GM23248 (cell line): ENCODE measurements around the gene ATR. TPM values are rescaled to one million over a fixed set of nuclear protein-coding genes. Genes with fewer than 3 reads are reported as not detected.

Experiments
- DNase-seq: peaks from one replicate; pipeline ENCODE4 v3.0.0-alpha.2; 2015
- H2AFZ ChIP-seq: fragments of 200-600 bp; sonication (generic); 2 replicates; pipeline ENCODE4 v1.6.1; 2016; ENCODE audit warnings: antibody characterized with exemption
- H3F3A ChIP-seq: fragments of 200-600 bp; sonication (generic); 2 replicates; pipeline ENCODE4 v1.6.1; 2016; ENCODE audit warnings: mild to moderate bottlenecking, antibody characterized with exemption, mixed run types; ENCODE audit not compliant: insufficient read depth
- H3K27ac ChIP-seq: fragments of 200-600 bp; sonication (generic); 2 replicates; pipeline ENCODE4 v1.5.1; 2016; ENCODE audit warnings: mild to moderate bottlenecking
- H3K27me3 ChIP-seq: fragments of 200-600 bp; sonication (generic); replicated peaks from 2 replicates; pipeline ENCODE4 v1.6.1; 2016; ENCODE audit warnings: mild to moderate bottlenecking; ENCODE audit not compliant: insufficient read depth
- H3K36me3 ChIP-seq: fragments of 200-600 bp; sonication (generic); 2 replicates; pipeline ENCODE4 v1.6.1; 2016; ENCODE audit warnings: low read depth, mild to moderate bottlenecking
- H3K4me1 ChIP-seq: fragments of 200-600 bp; sonication (generic); 2 replicates; pipeline ENCODE4 v1.6.1; 2016; ENCODE audit warnings: mild to moderate bottlenecking; ENCODE audit not compliant: insufficient read depth
- H3K4me2 ChIP-seq: fragments of 200-600 bp; sonication (generic); one replicate; pipeline ENCODE4 v1.6.1; 2016; ENCODE audit warnings: mild to moderate bottlenecking; ENCODE audit not compliant: unreplicated experiment
- H3K4me3 ChIP-seq: fragments of 200-600 bp; sonication (generic); 2 replicates; pipeline ENCODE4 v1.5.1; 2016; ENCODE audit warnings: mild to moderate bottlenecking
- H3K79me2 ChIP-seq: fragments of 200-600 bp; sonication (generic); 2 replicates; pipeline ENCODE4 v1.6.1; 2016; ENCODE audit warnings: mild to moderate bottlenecking; ENCODE audit not compliant: insufficient read depth
- H3K9ac ChIP-seq: fragments of 200-600 bp; sonication (generic); 2 replicates; pipeline ENCODE4 v1.6.1; 2016; ENCODE audit warnings: mild to moderate bottlenecking
- H3K9me2 ChIP-seq: fragments of 200-600 bp; sonication (generic); 2 replicates; pipeline ENCODE4 v1.6.1; 2016; ENCODE audit warnings: mixed run types, mild to moderate bottlenecking, moderate library complexity; ENCODE audit not compliant: insufficient read depth
- H3K9me3 ChIP-seq: fragments of 200-600 bp; sonication (generic); one replicate; pipeline ENCODE4 v1.6.1; 2017; ENCODE audit warnings: low read depth
- H4K20me1 ChIP-seq: fragments of 200-600 bp; sonication (generic); 2 replicates; pipeline ENCODE4 v1.6.0; 2016; ENCODE audit not compliant: insufficient read depth
- EZH2 ChIP-seq: fragments of 200-600 bp; sonication (generic); IDR thresholded peaks from 2 replicates; pipeline ENCODE4 v1.6.1; 2018; ENCODE audit warnings: antibody characterized with exemption, mild to moderate bottlenecking; ENCODE audit not compliant: insufficient read depth, poor library complexity, severe bottlenecking
- EZH2phosphoT487 ChIP-seq: fragments of 200-600 bp; sonication (generic); IDR thresholded peaks from 2 replicates; pipeline ENCODE4 v1.6.1; 2018; ENCODE audit warnings: antibody characterized with exemption, moderate library complexity, mild to moderate bottlenecking, low read depth; ENCODE audit not compliant: insufficient read depth
- WGBS, 2 experiments: methylation state at CpG; one replicate each; pipeline ENCODE4 v1.1.6; 2015 to 2017; ENCODE audit warnings: low lambda C conversion rate in 2 of 2, low coverage in 1 of 2; ENCODE audit errors: missing lambda C conversion rate in 2 of 2; 5-methylcytosine and 5-hydroxymethylcytosine counted together
- in situ Hi-C: fragments of 300-500 bp; cut with MboI; formaldehyde crosslinking; loops from 2 replicates; pipeline ENCODE4 v1.15.0; 2020
- polyA plus RNA-seq: library from polyadenylated mRNA; unstranded; fragments of >200 nt; fragmentation: Nextera tagmentation; extraction: Ambion mirVana; gene quantifications from 2 replicates; pipeline ENCODE4 v1.2.1, GENCODE V29; 2016
- total RNA-seq: library from RNA; depleted of rRNA; stranded (reverse); fragments of >200 nt; shearing (Covaris generic); gene quantifications from 2 replicates; pipeline ENCODE4 v1.2.3, GENCODE V29; 2014

ATR gene
- total and polyA plus RNA-seq, 2 experiments from 2014 or later, result 15.1 to 28.3 TPM

- Histone ChIP-seq H3K4me1 (peaks cover 11% of the 10 kb centered on the region), H3K4me3 (no peak overlapping the region), H3K9ac (no peak overlapping the region), H3K79me2 (no peaks in the 10 kb centered on the region), H3K36me3 (0 out of 2 replicates have a peak, but pooled peaks cover 11% of the 10 kb centered on the region), H3K9me2 (no peaks in the 10 kb centered on the region), H3K4me2 (no peak overlapping the region), H3K9me3 (no peaks in the 10 kb centered on the region), H4K20me1 (no peaks in the 10 kb centered on the region), H3K27me3 (no peaks in the 10 kb centered on the region), H3F3A (no peaks in the 10 kb centered on the region), H3K27ac (no peak overlapping the region), H2AFZ (no peak overlapping the region)
- in situ Hi-C loops, result no loop called here
- DNase-seq, result no peak
- TF ChIP-seq EZH2 (no peak), EZH2phosphoT487 (no peak)
- 90 to 99% methylated on average over 3 of the region's 3 CpGs for WGBS, 2 experiments
These were observed 69.5 kb downstream of the ATR start for GRCh38 chr3:142509079-142509478.

GRCh38 chr3:142507241-142507640, 71.3 kb downstream of the ATR start:
- Histone ChIP-seq H3F3A (peaks cover 5% of the 10 kb centered on the region; the same call in 1 of the 2 replicates), H3K4me3 (no peak overlapping the region), H3K27me3 (no peaks in the 10 kb centered on the region), H3K4me1 (peaks cover 11% of the 10 kb centered on the region), H3K4me2 (no peak overlapping the region), H3K36me3 (0 out of 2 replicates have a peak, but pooled peaks cover 8% of the 10 kb centered on the region), H3K79me2 (no peaks in the 10 kb centered on the region), H3K9me2 (no peaks in the 10 kb centered on the region), H2AFZ (no peak overlapping the region), H3K27ac (no peak overlapping the region), H4K20me1 (no peaks in the 10 kb centered on the region), H3K9me3 (no peaks in the 10 kb centered on the region), H3K9ac (no peak overlapping the region)
- peak; percentile 33 for DNase-seq
- in situ Hi-C loops, result no loop called here
- no peak for TF ChIP-seq EZH2
- no peak for TF ChIP-seq EZH2phosphoT487
- 98% methylated on average over 4 of the region's 4 CpGs for WGBS, 2 experiments

- Histone ChIP-seq H3K4me3 (no peak overlapping the region), H3K27me3 (no peaks in the 10 kb centered on the region), H3K9ac (no peak overlapping the region), H3K36me3 (peaks cover 8% of the 10 kb centered on the region), H3K4me2 (no peak overlapping the region), H3F3A (peaks cover 20% of the 10 kb centered on the region), H3K27ac (no peak overlapping the region), H4K20me1 (no peaks in the 10 kb centered on the region), H3K9me2 (no peaks in the 10 kb centered on the region), H2AFZ (no peak overlapping the region), H3K9me3 (no peaks in the 10 kb centered on the region), H3K79me2 (no peaks in the 10 kb centered on the region), H3K4me1 (peaks cover 22% of the 10 kb centered on the region)
- DNase-seq, result no peak
- in situ Hi-C loops, result no loop called here
- WGBS, 2 experiments, result 96 to 98% methylated on average over 2 of the region's 2 CpGs
- no peak for TF ChIP-seq EZH2
- no peak for TF ChIP-seq EZH2phosphoT487
These were observed 76.1 kb downstream of the ATR start for GRCh38 chr3:142502187-142502985.

- Histone ChIP-seq H2AFZ (no peak overlapping the region), H3K27me3 (no peaks in the 10 kb centered on the region), H4K20me1 (no peaks in the 10 kb centered on the region), H3K79me2 (no peaks in the 10 kb centered on the region), H3K4me2 (peak overlapping the region; percentile 55), H3K4me1 (peaks cover 17% of the 10 kb centered on the region), H3K9me2 (no peaks in the 10 kb centered on the region), H3K9me3 (no peaks in the 10 kb centered on the region), H3F3A (peaks cover 20% of the 10 kb centered on the region), H3K27ac (peak overlapping the region; percentile 42), H3K36me3 (peaks cover 8% of the 10 kb centered on the region), H3K9ac (no peak overlapping the region), H3K4me3 (no peak overlapping the region)
- DNase-seq, result peak; percentile 77
- 57 to 61% methylated on average over 5 of the region's 5 CpGs for WGBS, 2 experiments
- in situ Hi-C loops, result no loop called here
- TF ChIP-seq EZH2phosphoT487 (no peak), EZH2 (no peak)
These were observed 77.3 kb downstream of the ATR start for GRCh38 chr3:142501004-142501926.
